Mammary epithelial cell (primary cell): Measurements from ENCODE around the gene IGSF11.

ENCODE experiments used
- CTCF ChIP-seq, 2 donors: IDR thresholded peaks in 1 of 2; conservative IDR thresholded peaks in 1 of 2; 2 replicates each; pipeline ENCODE4 v1.5.1; 2011 to 2012; ENCODE audit warnings: inconsistent platforms in 2 of 2, low read length in 2 of 2, mild to moderate bottlenecking in 2 of 2, control low read depth in 1 of 2, low read depth in 1 of 2; ENCODE audit not compliant: insufficient read depth in 1 of 2; ENCODE audit errors: extremely low read depth in 1 of 2
- EZH2 ChIP-seq: IDR thresholded peaks from 2 replicates; pipeline ENCODE4 v1.6.1; 2012; ENCODE audit warnings: low read length, inconsistent platforms, borderline replicate concordance

- TF ChIP-seq CTCF (conservative IDR thresholded peaks at IDR 0.05 in 1 of 2, IDR thresholded peaks at IDR 0.05 in 1 of 2; ENCODE audit: extremely low read depth in 1 of 2, insufficient read depth in 1 of 2, low read depth in 1 of 2, low read length in 2 of 2), result no peak
- no peak for TF ChIP-seq EZH2
Measured at GRCh38 chr3:118942195-118942594, 92.5 kb downstream of the IGSF11 start.
